Jurkat, Clone E6-1 (cell line): Measurements from ENCODE around the gene PHAF1. TPM values are rescaled to one million over a fixed set of nuclear protein-coding genes. Genes with fewer than 3 reads are reported as not detected.

ENCODE experiments used
- DNase-seq: peaks from one replicate; pipeline ENCODE4 v3.0.0-alpha.2; 2011; ENCODE audit warnings: low read depth, low spot score
- H3K4me3 ChIP-seq: 2 replicates; pipeline ENCODE4 v1.5.1; 2011; ENCODE audit warnings: mild to moderate bottlenecking, low read length, control low read depth, moderate library complexity
- polyA plus RNA-seq: library from polyadenylated mRNA; unstranded; fragments of >200 nt; gene quantifications from one replicate; pipeline ENCODE4 v1.2.1, GENCODE V29; 2012; ENCODE audit warnings: missing spikeins; ENCODE audit not compliant: insufficient read length, insufficient read depth

The PHAF1 gene
- 22.6 TPM for polyA plus RNA-seq

DNA sequence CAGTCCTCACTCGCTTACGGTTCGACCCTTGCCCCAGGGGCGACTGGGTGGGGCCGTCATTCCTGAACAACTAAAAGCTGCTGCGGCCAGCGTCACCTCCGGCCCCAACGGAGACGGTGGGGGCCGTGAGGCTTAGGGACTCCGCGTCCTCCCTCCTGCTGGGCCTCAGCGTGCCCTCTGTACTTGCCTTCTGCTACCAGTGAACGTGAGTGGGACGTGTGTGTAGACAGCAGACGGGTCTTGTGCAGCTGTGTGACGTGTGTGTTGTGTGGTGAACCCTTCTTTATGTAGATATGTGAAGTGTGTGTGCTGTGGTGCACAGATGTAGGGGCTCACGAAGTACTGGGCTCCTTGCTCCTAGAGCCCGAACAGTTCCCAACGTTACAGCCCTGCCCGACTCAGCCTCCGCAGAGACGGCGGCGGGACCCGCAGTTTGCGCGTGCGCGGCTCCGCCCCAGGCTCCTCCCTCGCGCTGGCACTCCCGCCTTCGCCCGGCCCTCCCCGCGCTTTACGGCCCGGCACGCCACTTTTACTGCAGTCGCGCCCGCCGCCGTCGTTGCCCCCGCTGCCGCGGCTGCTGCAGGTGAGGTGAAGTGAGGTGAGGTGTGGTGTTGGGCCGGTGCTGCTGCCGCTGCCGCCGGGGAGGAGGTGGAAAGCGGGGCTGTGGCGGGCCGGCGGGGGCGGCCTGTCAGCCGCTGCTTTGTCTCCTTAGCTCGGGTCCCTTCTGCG, at the start of gene PHAF1:
TSS of gene PHAF1 (plus strand) at position 535 of the 729 bp plus-strand sequence. CDS start 235 bp downstream, outside the sequence.
- peak; percentile 80 for DNase-seq
- peak within 1 kb of the TSS; percentile 97 for H3K4me3 ChIP-seq

DNA sequence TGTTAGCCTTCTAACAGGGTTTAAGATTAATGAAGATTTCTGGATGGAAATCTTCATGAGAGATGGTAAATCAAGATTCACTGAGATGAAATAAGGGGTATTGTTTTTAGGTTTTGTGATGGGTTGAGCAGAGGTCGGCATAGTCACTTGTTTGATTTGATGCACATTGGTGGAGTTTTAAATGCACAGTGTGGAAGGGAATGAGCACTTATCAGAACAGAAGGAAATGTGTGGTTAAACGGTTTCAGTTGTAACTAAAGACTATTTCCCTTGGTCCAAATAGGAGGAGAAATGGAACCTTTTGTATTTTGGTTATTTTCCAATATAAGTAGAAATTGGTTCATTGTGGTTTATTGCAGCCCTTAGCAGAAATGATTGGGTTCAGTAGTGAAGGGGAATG, 46.7 kb upstream of the PHAF1 start:
- peak; percentile 76 for DNase-seq
- peak overlapping the region; percentile 0; the same call in 1 of the 2 replicates for H3K4me3 ChIP-seq

DNA sequence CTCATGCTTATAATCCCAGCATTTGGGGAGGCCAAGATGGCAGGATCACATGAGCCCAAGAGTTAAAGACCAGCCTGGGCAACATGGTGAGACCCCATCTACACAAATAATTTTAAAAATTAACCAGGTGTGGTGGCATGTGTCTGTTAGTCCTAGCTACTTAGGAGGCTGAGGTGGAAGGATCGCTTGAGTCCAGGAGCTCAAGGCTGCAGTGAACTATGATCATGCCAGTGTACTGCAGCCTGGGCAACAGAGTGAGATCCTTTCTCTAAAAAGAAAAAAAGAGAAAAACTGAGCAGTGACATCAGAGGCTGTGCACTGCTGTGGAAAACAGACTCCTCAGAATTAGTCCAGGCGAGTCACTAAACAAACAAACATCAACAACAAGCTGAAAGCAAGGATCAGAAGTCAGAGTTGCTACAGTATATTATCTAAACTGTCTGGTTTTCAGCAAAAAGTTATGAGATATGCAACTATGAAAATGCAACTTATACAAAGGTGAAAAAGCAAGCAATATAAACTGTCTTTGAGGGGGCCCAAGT, 41.5 kb upstream of the PHAF1 start:
- H3K4me3 ChIP-seq, result no peak overlapping the region
- no peak for DNase-seq

DNA sequence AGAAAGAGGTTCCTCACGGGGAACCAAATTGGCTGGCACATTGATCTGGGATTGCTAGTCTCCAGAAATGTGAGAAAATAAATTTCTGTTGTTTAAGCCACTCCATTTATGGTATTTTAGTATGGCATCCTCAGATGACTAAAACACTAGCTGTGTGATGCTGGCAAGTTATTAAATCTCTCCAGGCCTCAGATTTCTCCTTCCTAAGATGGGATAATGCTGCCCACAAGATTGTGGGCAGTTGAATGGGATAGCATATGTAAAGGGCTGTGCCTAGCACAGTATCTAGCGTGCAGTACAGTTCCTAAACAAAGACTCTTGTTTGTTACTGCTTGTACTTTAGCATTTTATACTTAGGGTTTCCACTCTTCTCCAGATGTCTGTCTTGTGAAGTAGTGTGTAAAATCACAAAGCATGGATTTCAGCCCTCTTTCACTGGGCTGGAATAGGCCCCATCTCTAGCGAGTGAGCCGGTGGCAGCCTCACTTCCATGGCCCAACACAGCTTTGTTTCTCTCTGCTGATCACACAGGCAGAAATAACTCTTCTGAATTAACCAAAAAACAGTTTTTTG, 38.2 kb upstream of the PHAF1 start:
- no peak for DNase-seq
- H3K4me3 ChIP-seq, result no peak overlapping the region

DNA sequence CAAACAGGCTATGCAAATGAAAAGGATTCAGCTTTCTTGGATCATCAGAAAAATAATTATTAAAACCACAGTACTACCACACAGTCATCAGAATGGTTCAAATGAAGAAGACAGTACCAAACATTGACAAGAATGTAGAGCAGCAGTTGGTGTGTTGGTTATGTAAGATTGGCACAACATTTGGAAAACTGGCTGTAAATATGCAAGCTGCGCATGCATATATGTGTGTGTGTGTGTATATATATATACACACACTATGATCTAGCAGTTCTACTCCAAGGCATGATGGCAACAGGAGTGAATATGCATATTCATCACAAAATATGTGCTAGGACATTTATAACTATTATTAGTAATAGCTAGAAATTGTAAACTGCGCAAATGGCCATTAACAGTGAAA, 34.4 kb upstream of the PHAF1 start:
- no peak for DNase-seq

DNA sequence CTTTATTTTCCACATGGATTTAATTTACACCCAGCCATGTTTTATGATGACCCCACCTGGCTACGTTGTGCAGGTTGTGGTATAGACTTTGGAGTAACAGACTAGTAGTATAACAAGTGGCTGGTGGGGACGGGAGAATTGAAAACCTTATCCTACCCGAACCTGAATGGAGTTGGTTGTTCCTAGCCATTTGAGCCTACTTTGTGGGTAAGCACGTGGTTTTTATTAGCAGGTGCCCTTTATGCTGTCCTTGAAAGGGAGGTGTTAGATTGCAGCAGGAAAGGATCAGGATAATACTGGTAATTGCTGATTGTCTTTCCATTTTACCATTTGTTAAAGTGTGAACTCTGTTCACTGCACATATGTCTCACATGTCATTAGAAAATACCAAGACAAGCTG, 31.9 kb upstream of the PHAF1 start:
- DNase-seq, result no peak
- no peak overlapping the region for H3K4me3 ChIP-seq

More for the DNA sequence above, 34.4 kb upstream of the PHAF1 start:
- no peak overlapping the region for H3K4me3 ChIP-seq

DNA sequence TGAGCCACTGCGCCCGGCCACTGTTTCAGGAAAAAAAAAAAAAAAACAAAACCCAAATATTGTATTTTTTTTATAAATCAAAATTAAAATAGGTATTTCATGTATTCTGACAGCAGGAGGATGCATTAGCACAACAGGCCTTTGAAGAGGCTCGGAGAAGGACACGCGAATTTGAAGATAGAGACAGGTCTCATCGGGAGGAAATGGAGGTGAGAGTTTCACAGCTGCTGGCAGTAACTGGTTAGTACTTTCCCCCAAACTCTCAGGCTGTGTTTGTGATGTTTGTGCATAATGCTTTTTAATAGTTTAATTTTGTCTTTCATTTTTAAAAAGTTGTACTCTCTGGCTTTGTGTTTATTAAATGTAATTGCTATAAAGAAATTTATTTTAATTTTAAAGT, 27.6 kb upstream of the PHAF1 start:
- no peak for DNase-seq
- no peak overlapping the region for H3K4me3 ChIP-seq

DNA sequence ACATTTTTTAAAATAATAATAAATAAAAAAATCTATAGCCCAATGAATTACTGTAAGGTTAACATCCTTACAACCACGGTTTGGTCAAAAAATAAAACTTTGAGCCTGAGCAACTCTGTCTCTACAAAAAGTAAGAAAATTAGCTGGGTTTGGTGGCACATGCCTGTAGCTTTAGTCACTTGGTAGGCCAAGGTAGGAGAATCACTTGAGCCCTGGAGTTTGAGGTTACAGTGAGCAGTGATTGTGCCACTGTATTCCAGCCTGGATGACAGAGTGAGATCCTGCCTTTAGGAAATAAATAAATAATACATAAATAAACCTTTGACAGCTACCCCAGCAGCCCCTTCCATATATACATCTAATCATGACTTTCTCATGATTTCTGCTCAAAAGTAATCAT, 26.9 kb upstream of the PHAF1 start:
- no peak overlapping the region for H3K4me3 ChIP-seq
- no peak for DNase-seq

DNA sequence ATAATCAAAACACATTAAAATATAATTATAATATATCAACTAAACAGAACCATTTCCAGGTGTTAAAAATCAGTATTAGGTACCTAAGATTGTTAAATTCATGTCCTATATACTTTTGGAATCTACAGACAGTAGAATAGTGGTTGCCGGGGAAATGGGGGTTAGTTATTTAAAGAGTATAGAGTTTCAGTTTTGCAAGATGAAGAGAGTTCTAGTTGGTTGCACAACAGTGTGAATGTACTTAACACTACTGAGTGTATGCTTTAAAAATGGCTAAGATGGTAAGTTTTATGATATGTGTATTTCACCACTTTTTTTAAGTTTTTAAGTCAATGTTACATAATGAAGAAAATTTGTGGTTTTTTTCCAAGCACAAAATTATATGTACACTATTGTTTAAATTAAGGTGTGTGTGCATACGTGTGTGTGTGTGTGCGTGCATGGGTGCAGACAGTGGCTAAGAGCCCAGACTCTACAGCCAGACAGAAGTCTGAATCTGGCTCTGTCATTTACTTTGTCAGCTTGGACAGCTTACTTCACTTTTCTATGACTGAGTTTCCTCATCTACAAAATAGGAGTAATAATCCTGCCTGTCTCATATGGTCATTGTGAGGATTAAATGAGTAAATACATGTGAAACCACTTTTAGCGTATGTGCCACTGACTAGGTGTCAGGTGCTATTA, 25.3 kb upstream of the PHAF1 start:
- no peak overlapping the region for H3K4me3 ChIP-seq
- no peak for DNase-seq

DNA sequence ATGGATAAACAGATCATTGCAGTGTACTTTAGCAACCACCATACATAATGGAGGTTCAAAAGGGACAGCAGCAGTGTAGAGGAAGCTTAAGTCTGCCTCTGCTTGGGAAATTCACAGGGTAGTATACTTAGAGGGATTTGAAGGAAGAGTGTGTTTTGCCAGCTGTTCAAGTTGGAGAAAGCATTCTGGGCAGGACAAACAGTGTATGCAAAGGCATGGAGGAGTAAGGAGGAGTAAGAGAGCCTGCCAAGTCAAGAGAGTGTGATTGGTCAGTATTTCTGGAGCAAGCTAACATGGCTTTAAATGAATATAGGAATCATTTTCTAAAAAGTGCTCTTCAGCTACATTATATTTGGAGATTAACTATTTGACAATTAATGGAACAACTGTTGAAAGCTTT, 22.9 kb upstream of the PHAF1 start:
- H3K4me3 ChIP-seq, result no peak overlapping the region
- DNase-seq, result no peak

DNA sequence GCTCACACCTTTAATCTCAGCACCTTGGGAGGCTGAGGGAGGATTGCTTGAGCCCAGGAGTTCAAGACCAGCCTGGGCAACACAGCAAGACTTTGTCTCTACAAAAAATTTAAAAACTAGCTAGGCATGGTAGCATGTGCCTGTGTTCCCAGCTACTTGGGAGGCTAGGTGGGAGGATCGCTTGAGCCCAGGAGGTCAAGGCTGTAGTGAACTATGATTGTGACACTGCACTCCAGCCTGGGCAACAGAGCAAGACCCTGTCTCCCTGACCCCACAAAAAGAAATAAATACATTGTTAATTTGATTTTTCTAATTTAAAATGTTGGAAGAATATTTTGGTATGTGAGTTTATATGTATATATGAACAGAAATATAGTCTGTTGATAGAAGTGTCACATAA, 22.4 kb upstream of the PHAF1 start:
- H3K4me3 ChIP-seq, result no peak overlapping the region
- DNase-seq, result no peak

DNA sequence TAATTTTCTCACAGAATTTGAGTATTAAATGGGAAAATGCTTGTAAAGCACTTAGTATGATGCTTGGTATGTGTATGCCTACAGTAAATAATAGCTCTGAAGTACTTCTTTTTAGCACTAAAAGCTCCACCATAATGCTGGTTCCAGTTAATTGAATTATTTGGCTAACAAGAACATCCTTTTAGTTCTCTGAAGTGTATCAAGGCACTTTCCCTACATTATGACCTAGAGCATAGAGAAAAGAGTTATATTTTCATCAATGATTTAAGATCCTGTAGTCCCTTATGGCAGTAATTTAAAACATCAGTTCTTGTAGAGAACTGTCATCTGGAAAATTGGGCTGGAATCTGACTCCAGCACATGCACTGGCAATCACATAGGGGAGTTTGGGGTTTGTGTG, 21.9 kb upstream of the PHAF1 start:
- DNase-seq, result no peak
- no peak overlapping the region for H3K4me3 ChIP-seq

DNA sequence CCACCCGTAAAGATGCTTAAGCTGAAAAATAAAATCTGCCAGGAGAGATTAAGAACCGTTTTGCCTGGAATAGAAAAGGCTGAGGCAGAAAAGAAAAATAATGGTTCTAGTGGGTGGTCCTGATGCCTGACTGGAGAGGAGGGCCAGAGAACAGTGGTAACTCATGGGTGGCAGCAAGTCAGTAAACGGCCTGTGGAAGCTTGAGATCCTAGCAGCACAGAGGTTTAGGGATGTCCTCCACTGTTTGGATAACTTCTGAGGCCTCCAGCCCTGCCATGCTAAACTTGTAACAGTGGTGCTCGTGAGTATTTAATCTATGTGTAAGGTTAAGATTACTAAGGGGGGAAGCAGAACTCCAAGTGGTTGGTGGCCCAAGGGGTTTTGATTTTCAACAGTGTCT, 21.2 kb upstream of the PHAF1 start:
- H3K4me3 ChIP-seq, result no peak overlapping the region
- DNase-seq, result no peak

DNA sequence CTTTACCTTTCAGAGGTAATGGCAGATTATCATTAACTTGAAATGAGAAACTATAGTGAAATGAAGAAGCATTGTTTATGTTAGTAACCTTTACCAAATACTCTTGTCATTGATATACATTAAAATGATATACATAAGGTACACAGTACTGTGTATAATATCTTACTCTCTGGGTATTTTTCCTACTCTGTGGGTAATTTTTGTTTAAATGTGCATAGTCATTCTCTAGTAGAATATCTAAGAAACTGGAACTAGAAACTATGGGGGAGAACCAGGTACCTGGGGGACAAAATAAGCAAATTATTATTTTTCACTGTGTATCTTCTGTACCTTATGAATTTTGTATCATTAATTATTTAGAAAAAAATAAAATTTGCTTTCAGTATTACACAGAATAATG, 20.6 kb upstream of the PHAF1 start:
- no peak for DNase-seq
- no peak overlapping the region for H3K4me3 ChIP-seq

DNA sequence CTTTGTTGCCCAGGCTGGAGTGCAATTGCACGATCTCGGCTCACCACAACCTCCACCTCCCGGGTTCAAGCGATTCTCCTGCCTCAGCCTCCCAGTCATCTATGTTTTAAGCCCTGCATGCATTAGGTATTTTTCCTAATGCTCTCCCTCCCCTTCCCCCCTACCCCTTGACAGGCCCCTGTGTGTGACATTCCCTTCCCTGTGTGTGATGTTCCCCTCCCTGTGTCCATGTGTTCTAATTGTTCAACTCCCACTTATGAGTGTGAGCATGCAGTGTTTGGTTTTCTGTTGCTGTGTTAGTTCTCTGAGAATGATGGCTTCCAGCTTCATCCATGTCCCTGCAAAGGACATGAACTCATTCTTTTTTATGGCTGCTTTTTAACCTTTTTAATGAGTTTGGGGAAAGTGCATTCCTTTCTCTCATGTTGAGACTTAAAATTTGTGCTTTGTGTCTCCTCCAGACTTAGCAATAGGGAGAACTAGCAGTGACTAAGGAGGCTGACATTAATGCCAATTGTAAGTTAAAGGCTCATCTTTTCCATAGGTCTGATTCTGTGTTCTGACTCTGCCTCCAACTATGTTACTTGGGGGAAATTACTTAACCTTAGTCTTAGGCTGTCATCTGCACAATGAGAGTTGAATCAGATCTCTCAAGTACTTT, 17.7 kb upstream of the PHAF1 start:
- DNase-seq, result no peak
- H3K4me3 ChIP-seq, result no peak overlapping the region

DNA sequence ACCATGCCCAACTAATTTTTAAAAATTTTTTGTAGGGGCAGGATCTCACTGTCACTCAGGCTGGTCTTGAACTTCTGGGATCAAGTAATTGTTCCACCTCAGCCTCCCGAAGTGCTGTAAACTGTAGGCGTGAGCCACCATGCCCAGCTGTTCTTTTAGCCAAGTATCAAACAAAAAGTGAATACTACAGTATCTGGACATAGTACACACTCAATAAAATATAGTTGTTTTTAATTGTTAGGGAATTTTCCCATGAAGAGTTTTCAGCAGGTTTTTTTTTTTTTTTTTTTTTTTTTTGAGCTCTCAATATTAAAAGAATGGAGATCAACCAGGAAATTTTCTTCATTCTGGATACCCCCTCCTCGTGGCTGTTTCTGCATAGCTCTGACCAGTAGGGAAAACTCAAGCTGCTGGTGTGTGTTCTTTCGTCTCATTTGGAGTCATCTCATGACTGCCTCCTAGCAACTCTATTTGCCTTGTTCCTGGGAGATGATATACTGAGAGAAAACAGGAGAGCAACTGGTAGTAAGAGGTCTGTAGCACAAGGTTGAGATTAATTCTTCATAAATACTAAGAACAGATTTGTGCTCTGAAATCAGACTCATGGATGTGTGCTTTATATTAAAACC, 16.5 kb upstream of the PHAF1 start:
- DNase-seq, result no peak
- no peak overlapping the region for H3K4me3 ChIP-seq

DNA sequence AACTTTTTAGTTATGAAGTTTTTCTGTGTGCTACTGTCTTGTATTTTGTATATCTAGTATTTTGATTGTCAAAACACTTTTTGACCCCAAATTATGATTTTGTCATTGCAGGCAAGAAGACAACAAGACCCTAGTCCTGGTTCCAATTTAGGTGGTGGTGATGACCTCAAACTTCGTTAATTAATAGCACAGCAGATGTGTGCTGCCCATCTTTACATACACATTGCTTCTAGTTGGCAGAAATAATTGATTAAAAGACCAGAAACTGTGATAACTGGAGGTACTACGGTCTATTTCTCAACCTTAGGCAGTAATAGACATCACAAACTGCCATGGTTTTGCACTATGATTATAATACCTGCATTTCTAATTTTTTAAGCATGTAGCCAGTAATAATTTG, 11.1 kb upstream of the PHAF1 start:
- no peak overlapping the region for H3K4me3 ChIP-seq
- DNase-seq, result no peak

DNA sequence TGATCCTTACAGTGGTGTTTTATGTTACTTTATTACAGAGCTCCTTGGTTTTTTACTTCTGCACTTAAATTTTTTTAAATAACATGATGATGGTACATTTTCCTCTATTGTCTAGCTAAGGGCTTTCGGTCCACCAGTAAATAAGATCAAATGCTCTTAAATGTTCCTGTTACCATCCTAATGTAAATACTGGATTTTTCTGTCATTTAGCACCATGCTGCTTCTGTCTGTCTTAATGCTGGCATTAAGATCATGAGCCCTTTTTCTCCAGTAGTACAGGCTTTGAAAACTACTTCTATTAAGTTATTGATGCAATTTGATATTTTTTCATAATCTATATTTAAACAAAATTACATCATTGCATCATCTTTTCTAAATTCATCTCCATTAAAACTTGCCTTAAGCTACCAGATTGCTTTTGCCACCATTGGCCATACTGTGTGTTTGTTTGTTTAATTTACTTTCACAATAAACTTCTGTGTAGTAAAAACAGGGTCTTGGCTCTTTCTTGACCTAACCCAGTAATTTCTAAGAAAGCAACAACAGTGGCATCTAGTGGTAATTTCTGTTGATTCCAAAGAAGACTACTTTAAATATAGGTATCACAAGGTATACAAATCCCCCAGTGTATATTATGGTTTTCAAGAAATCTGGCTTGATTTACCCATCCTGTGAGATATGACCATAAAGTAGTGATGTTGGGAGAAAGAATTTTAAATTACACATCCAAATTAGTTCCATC, 9.0 kb upstream of the PHAF1 start:
- peak; percentile 33 for DNase-seq
- no peak overlapping the region for H3K4me3 ChIP-seq
